Neural crest cell (in vitro differentiated cells): Measurements from ENCODE around the gene ARVCF. TPM values are rescaled to one million over a fixed set of nuclear protein-coding genes. Genes with fewer than 3 reads are reported as not detected.

Experiments
- DNase-seq: peaks from one replicate; pipeline ENCODE4 v3.0.0; 2021; ENCODE audit warnings: low read depth, mixed read lengths, low spot score
- H3K27ac Mint-ChIP-seq: one replicate; pipeline ENCODE4 v1.8.0; 2021; ENCODE audit warnings: mild to moderate bottlenecking, mixed read lengths; ENCODE audit not compliant: unreplicated experiment
- H3K27me3 Mint-ChIP-seq: 2 replicates; pipeline ENCODE4 v1.8.0; 2021; ENCODE audit warnings: low read depth, mild to moderate bottlenecking, mixed read lengths
- H3K36me3 Mint-ChIP-seq: 2 replicates; pipeline ENCODE4 v1.8.0; 2021; ENCODE audit warnings: low read depth, mild to moderate bottlenecking, mixed read lengths
- H3K4me1 Mint-ChIP-seq: 2 replicates; pipeline ENCODE4 v1.8.0; 2021; ENCODE audit warnings: mixed read lengths
- H3K4me3 Mint-ChIP-seq: one replicate; pipeline ENCODE4 v1.8.0; 2021; ENCODE audit warnings: mild to moderate bottlenecking, mixed read lengths
- H3K9me3 Mint-ChIP-seq: 2 replicates; pipeline ENCODE4 v1.8.0; 2021; ENCODE audit warnings: mixed read lengths
- CTCF ChIP-seq: fragments of 200-600 bp; sonication (generic); conservative IDR thresholded peaks from 2 replicates; pipeline ENCODE4 v1.5.0; 2021; ENCODE audit warnings: antibody characterized with exemption, mild to moderate bottlenecking
- total RNA-seq: library from RNA; stranded (reverse); gene quantifications from 2 replicates; pipeline ENCODE4 v1.2.1, GENCODE V29; 2021

Gene ARVCF
- total RNA-seq, 1 donor from 2014 or later, result 105 TPM

- DNase-seq, result no peak
- Mint-ChIP-seq H3K27me3 (peaks cover 45% of the 10 kb centered on the region), H3K9me3 (no peaks in the 10 kb centered on the region), H3K4me1 (peaks cover 27% of the 10 kb centered on the region), H3K36me3 (no peaks in the 10 kb centered on the region), H3K27ac (no peak overlapping the region), H3K4me3 (peak overlapping the region; percentile 83)
- TF ChIP-seq CTCF, result no peak
These were observed 1.4 kb upstream of the ARVCF start for GRCh38 chr22:20018001-20018400.

GRCh38 chr22:20017622-20017958 lies 967 bp upstream of the ARVCF start:
- H3K36me3 Mint-ChIP-seq, result no peaks in the 10 kb centered on the region
- peak overlapping the region; percentile 83 for H3K4me3 Mint-ChIP-seq
- no peak for TF ChIP-seq CTCF
- peaks cover 27% of the 10 kb centered on the region for H3K4me1 Mint-ChIP-seq
- no peaks in the 10 kb centered on the region for H3K9me3 Mint-ChIP-seq
- no peak overlapping the region for H3K27ac Mint-ChIP-seq
- peaks cover 45% of the 10 kb centered on the region for H3K27me3 Mint-ChIP-seq
- DNase-seq, result no peak

GRCh38 chr22:20015971-20016733 lies 471 bp downstream of the ARVCF start:
- Mint-ChIP-seq H3K27ac (no peak overlapping the region), H3K36me3 (no peaks in the 10 kb centered on the region), H3K9me3 (no peaks in the 10 kb centered on the region), H3K27me3 (peaks cover 45% of the 10 kb centered on the region), H3K4me3 (no peak overlapping the region), H3K4me1 (peaks cover 17% of the 10 kb centered on the region)
- no peak for TF ChIP-seq CTCF
- DNase-seq, result peak; percentile 31

- Mint-ChIP-seq H3K27me3 (peaks cover 45% of the 10 kb centered on the region), H3K4me1 (peaks cover 13% of the 10 kb centered on the region), H3K4me3 (peak overlapping the region; percentile 78), H3K36me3 (no peaks in the 10 kb centered on the region), H3K9me3 (no peaks in the 10 kb centered on the region), H3K27ac (no peak overlapping the region)
- no peak for TF ChIP-seq CTCF
- DNase-seq, result no peak
These were observed 1.4 kb downstream of the ARVCF start for GRCh38 chr22:20015187-20015625.

GRCh38 chr22:20014526-20015186 lies 2.0 kb downstream of the ARVCF start:
- no peaks in the 10 kb centered on the region for H3K36me3 Mint-ChIP-seq
- no peak for DNase-seq
- H3K9me3 Mint-ChIP-seq, result no peaks in the 10 kb centered on the region
- peaks cover 13% of the 10 kb centered on the region for H3K4me1 Mint-ChIP-seq
- no peak for TF ChIP-seq CTCF
- H3K4me3 Mint-ChIP-seq, result peak overlapping the region; percentile 78
- H3K27ac Mint-ChIP-seq, result no peak overlapping the region
- peaks cover 40% of the 10 kb centered on the region for H3K27me3 Mint-ChIP-seq
